ENCODE results near the gene FANCC. TPM values are rescaled to one million over a fixed set of nuclear protein-coding genes. Genes with fewer than 3 reads are reported as not detected.

Gene FANCC
- total RNA-seq, 1 donor from 2014 or later: 7.9 TPM

- TF ChIP-seq CTCF (IDR thresholded peaks at IDR 0.05; ENCODE audit: insufficient read depth, low read depth, low read length) (no peak), EZH2 (IDR thresholded peaks at IDR 0.05; ENCODE audit: insufficient read depth, low read length) (no peak)
These were observed 161.4 kb downstream of the FANCC start for GRCh38 chr9:95156074-95156473.

GRCh38 chr9:95155220-95155619, 162.3 kb downstream of the FANCC start:
- peaks cover 5% of the 10 kb centered on the region for H3K4me1 ChIP-seq (ENCODE audit: insufficient read depth, low read length)
- no peak overlapping the region for H3K4me2 ChIP-seq (ENCODE audit: low read length)
- no peak overlapping the region for H3K4me3 ChIP-seq (ENCODE audit: insufficient read depth, low read depth, low read length)
- TF ChIP-seq EZH2 (IDR thresholded peaks at IDR 0.05; ENCODE audit: insufficient read depth, low read length) (no peak), CTCF (IDR thresholded peaks at IDR 0.05; ENCODE audit: insufficient read depth, low read depth, low read length) (no peak)
- H3K27me3 ChIP-seq (ENCODE audit: insufficient read depth, low read length): no peaks in the 10 kb centered on the region
- peaks cover 1% of the 10 kb centered on the region for H3K36me3 Mint-ChIP-seq (ENCODE audit: low read depth, unreplicated experiment)
- H3K4me1 Mint-ChIP-seq (ENCODE audit: low read depth, unreplicated experiment): peaks cover 11% of the 10 kb centered on the region
- no peak overlapping the region for H3K27ac ChIP-seq (ENCODE audit: low read depth, low read length)
- DNase-seq (ENCODE audit: low read depth) (no peak), FAIRE-seq (no peak)
- H3K9me3 ChIP-seq (ENCODE audit: insufficient read depth, low read depth, low read length): no peaks in the 10 kb centered on the region
- H3K9me3 Mint-ChIP-seq (ENCODE audit: unreplicated experiment): no peaks in the 10 kb centered on the region
- H3K36me3 ChIP-seq (ENCODE audit: insufficient read depth, low read length): no peaks in the 10 kb centered on the region
- no peak overlapping the region for H2AFZ ChIP-seq (ENCODE audit: low read depth, low read length)
- no peaks in the 10 kb centered on the region for H4K20me1 ChIP-seq (ENCODE audit: insufficient read depth, low read length)
- no peak overlapping the region for H3K9ac ChIP-seq (ENCODE audit: low read length)
- no peaks in the 10 kb centered on the region for H3K79me2 ChIP-seq (ENCODE audit: insufficient read depth, low read length)
- H3K27me3 Mint-ChIP-seq (ENCODE audit: low read depth, unreplicated experiment): no peaks in the 10 kb centered on the region
- H3K27ac Mint-ChIP-seq (ENCODE audit: unreplicated experiment): no peak overlapping the region
- no peak overlapping the region for H3K4me3 Mint-ChIP-seq (ENCODE audit: unreplicated experiment)

More at GRCh38 chr9:95156074-95156473, 161.4 kb downstream of the FANCC start:
- Histone ChIP-seq H4K20me1 (ENCODE audit: insufficient read depth, low read length) (no peaks in the 10 kb centered on the region), H3K4me1 (ENCODE audit: insufficient read depth, low read length) (peaks cover 5% of the 10 kb centered on the region), H2AFZ (ENCODE audit: low read depth, low read length) (no peak overlapping the region), H3K36me3 (ENCODE audit: insufficient read depth, low read length) (no peaks in the 10 kb centered on the region), H3K27me3 (ENCODE audit: insufficient read depth, low read length) (no peaks in the 10 kb centered on the region), H3K4me2 (ENCODE audit: low read length) (no peak overlapping the region), H3K27ac (ENCODE audit: low read depth, low read length) (no peak overlapping the region), H3K4me3 (ENCODE audit: insufficient read depth, low read depth, low read length) (no peak overlapping the region), H3K79me2 (ENCODE audit: insufficient read depth, low read length) (no peaks in the 10 kb centered on the region), H3K9ac (ENCODE audit: low read length) (no peak overlapping the region), H3K9me3 (ENCODE audit: insufficient read depth, low read depth, low read length) (no peaks in the 10 kb centered on the region)
- H3K27me3 Mint-ChIP-seq (ENCODE audit: low read depth, unreplicated experiment): no peaks in the 10 kb centered on the region
- FAIRE-seq (no peak), DNase-seq (ENCODE audit: low read depth) (no peak)
- H3K9me3 Mint-ChIP-seq (ENCODE audit: unreplicated experiment): peaks cover 3% of the 10 kb centered on the region
- H3K36me3 Mint-ChIP-seq (ENCODE audit: low read depth, unreplicated experiment): peaks cover under 1% of the 10 kb centered on the region
- H3K4me1 Mint-ChIP-seq (ENCODE audit: low read depth, unreplicated experiment): peaks cover 11% of the 10 kb centered on the region
- H3K27ac Mint-ChIP-seq (ENCODE audit: unreplicated experiment): no peak overlapping the region
- H3K4me3 Mint-ChIP-seq (ENCODE audit: unreplicated experiment): no peak overlapping the region

GRCh38 chr9:95150903-95151302, 166.6 kb downstream of the FANCC start:
- no peak for FAIRE-seq
- no peak for TF ChIP-seq EZH2 (IDR thresholded peaks at IDR 0.05; ENCODE audit: insufficient read depth, low read length)
- no peak for TF ChIP-seq CTCF (IDR thresholded peaks at IDR 0.05; ENCODE audit: insufficient read depth, low read depth, low read length)
- no peaks in the 10 kb centered on the region for H3K79me2 ChIP-seq (ENCODE audit: insufficient read depth, low read length)
- no peak overlapping the region for H2AFZ ChIP-seq (ENCODE audit: low read depth, low read length)
- Mint-ChIP-seq H3K9me3 (ENCODE audit: unreplicated experiment) (no peaks in the 10 kb centered on the region), H3K27me3 (ENCODE audit: low read depth, unreplicated experiment) (no peaks in the 10 kb centered on the region), H3K36me3 (ENCODE audit: low read depth, unreplicated experiment) (peaks cover 2% of the 10 kb centered on the region), H3K4me1 (ENCODE audit: low read depth, unreplicated experiment) (peaks cover 13% of the 10 kb centered on the region), H3K27ac (ENCODE audit: unreplicated experiment) (no peak overlapping the region), H3K4me3 (ENCODE audit: unreplicated experiment) (no peak overlapping the region)
- H3K27me3 ChIP-seq (ENCODE audit: insufficient read depth, low read length): no peaks in the 10 kb centered on the region
- H3K36me3 ChIP-seq (ENCODE audit: insufficient read depth, low read length): no peaks in the 10 kb centered on the region
- H3K9me3 ChIP-seq (ENCODE audit: insufficient read depth, low read depth, low read length): no peaks in the 10 kb centered on the region
- H3K9ac ChIP-seq (ENCODE audit: low read length): no peak overlapping the region
- H4K20me1 ChIP-seq (ENCODE audit: insufficient read depth, low read length): no peaks in the 10 kb centered on the region
- peaks cover 4% of the 10 kb centered on the region for H3K4me1 ChIP-seq (ENCODE audit: insufficient read depth, low read length)
- H3K4me2 ChIP-seq (ENCODE audit: low read length): no peak overlapping the region
- no peak overlapping the region for H3K27ac ChIP-seq (ENCODE audit: low read depth, low read length)
- H3K4me3 ChIP-seq (ENCODE audit: insufficient read depth, low read depth, low read length): no peak overlapping the region
- no peak for DNase-seq (ENCODE audit: low read depth)
